GM18498 (cell line): ENCODE data around the gene NCAPD2.

Source experiments
- ATAC-seq: cut with Tn5 transposase; IDR thresholded peaks from one replicate; pipeline ENCODE4 v1.9.1; 2021; ENCODE audit warnings: mild to moderate bottlenecking, moderate library complexity; ENCODE audit not compliant: unreplicated experiment

The NCAPD2 gene, protein sequence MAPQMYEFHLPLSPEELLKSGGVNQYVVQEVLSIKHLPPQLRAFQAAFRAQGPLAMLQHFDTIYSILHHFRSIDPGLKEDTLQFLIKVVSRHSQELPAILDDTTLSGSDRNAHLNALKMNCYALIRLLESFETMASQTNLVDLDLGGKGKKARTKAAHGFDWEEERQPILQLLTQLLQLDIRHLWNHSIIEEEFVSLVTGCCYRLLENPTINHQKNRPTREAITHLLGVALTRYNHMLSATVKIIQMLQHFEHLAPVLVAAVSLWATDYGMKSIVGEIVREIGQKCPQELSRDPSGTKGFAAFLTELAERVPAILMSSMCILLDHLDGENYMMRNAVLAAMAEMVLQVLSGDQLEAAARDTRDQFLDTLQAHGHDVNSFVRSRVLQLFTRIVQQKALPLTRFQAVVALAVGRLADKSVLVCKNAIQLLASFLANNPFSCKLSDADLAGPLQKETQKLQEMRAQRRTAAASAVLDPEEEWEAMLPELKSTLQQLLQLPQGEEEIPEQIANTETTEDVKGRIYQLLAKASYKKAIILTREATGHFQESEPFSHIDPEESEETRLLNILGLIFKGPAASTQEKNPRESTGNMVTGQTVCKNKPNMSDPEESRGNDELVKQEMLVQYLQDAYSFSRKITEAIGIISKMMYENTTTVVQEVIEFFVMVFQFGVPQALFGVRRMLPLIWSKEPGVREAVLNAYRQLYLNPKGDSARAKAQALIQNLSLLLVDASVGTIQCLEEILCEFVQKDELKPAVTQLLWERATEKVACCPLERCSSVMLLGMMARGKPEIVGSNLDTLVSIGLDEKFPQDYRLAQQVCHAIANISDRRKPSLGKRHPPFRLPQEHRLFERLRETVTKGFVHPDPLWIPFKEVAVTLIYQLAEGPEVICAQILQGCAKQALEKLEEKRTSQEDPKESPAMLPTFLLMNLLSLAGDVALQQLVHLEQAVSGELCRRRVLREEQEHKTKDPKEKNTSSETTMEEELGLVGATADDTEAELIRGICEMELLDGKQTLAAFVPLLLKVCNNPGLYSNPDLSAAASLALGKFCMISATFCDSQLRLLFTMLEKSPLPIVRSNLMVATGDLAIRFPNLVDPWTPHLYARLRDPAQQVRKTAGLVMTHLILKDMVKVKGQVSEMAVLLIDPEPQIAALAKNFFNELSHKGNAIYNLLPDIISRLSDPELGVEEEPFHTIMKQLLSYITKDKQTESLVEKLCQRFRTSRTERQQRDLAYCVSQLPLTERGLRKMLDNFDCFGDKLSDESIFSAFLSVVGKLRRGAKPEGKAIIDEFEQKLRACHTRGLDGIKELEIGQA (N-terminal part only)

DNA sequence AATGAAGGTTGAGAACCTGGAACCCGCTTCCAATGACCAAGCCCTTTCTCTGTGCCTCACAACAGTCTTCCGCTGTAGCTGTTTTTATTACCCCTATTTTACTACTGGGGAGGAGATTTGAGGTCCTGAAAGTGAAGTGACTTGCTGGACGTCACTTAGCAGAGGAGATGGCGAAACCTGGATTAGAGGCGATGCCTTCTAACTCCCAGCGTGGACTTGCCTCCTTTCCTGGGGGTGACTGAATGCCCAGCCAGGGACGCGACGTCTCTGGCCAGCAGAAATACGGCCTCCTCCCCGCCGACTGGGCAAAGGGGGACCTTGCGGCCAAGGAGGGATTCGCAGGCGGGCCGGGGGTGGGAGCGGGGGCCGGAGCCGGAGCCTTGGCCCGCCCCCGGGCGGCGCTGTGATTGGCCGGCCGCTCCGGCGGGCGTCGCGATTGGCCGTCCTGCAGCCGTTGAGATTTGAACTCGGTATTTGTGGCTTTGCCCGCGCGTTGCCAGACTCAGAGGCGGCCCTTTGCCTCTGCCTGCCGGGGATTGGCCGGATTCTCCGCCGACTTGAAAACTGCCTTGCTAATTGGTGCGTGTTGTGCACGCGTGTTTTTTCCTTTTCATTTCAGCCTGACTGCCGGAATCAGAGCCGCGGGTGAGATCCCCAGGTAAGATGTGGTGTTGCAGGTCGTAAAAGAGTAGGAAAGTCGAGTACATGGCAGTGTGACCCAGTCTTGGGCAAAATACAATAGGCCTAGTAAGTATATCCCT lies at the start of gene NCAPD2:
Gene NCAPD2 (plus strand): TSS at position 606 of the 761 bp plus-strand sequence. CDS start 997 bp downstream, outside the sequence.
- peak; percentile 89 for ATAC-seq

DNA sequence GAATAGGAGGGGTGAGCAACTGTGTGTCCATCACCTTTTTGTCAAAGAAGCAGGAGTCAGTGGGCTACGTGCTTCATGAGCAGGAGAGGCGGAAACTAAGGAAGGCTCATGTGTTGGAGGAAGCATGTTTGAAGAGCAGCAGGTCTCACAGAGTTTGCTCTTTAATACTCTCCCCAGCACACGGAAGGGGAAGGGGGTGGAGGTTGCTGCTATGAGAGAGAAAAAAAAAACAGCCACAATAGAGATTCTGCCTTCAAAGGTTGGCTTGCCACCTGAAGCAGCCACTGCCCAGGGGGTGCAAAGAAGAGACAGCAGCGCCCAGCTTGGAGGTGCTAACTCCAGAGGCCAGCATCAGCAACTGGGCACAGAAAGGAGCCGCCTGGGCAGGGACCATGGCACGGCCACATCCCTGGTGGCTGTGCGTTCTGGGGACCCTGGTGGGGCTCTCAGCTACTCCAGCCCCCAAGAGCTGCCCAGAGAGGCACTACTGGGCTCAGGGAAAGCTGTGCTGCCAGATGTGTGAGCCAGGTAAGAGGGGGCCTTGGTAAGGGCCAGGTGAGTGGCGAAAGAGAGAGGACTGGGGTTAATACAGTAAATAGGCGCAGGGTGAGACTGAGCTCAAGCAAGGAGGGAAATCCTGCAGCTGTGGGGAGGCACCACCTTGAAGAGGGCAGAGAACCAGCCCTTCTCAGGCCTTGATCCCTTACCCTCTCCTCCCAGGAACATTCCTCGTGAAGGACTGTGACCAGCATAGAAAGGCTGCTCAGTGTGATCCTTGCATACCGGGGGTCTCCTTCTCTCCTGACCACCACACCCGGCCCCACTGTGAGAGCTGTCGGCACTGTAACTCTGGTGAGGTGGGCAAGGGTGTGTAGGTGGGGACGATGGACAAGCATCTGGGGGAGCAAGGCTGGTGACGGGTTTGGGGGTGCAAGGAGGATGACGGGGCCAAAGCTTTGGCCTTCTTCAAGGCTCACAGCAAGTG lies 48.9 kb upstream of the NCAPD2 start, which contains the start of gene CD27:
Gene CD27 (plus strand): TSS at position 252 of the 985 bp plus-strand sequence. CDS start 141 bp downstream, at position 393.
- ATAC-seq = no peak

DNA sequence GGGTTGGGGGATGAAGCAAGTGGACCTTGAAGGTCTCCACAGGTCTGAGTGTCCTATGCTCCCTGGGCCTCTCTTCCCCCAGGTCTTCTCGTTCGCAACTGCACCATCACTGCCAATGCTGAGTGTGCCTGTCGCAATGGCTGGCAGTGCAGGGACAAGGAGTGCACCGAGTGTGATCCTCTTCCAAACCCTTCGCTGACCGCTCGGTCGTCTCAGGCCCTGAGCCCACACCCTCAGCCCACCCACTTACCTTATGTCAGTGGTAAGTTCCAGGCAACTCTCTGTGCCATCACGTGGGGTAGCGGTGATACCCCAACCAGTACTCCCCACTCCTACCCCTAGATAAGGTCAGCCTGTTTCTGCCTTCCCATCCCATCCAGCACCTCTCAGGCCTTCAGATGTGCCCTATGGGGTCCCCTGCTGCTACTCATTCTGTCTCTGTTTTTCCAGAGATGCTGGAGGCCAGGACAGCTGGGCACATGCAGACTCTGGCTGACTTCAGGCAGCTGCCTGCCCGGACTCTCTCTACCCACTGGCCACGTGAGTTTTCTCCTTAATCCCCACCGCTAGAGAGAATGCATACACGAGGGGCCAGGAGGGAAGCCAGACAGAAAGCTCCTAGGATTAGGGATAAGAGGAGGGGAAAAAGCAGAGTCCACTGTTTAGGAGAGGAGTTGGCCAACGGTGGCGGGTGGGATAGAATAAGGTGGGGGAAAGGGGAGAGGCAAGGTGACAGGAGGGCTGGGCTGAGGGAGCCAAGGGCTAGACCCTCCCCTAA lies 43.6 kb upstream of the NCAPD2 start:
- ATAC-seq = no peak

DNA sequence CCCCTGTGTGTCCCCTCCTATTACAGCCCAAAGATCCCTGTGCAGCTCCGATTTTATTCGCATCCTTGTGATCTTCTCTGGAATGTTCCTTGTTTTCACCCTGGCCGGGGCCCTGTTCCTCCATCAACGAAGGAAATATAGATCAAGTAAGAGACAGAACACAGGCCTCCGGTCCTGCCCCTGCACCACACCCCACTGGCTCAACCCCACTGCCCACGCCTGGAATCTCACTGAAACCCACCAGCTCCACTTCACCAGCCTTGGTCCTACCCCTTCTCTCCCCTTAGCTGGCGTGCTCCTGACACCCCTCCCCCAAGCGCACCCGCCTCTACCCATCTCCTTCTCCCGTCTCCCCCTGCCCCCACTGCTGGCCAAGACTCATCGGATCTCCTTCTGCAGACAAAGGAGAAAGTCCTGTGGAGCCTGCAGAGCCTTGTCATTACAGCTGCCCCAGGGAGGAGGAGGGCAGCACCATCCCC lies 43.0 kb upstream of the NCAPD2 start:
- ATAC-seq = peak; percentile 6

DNA sequence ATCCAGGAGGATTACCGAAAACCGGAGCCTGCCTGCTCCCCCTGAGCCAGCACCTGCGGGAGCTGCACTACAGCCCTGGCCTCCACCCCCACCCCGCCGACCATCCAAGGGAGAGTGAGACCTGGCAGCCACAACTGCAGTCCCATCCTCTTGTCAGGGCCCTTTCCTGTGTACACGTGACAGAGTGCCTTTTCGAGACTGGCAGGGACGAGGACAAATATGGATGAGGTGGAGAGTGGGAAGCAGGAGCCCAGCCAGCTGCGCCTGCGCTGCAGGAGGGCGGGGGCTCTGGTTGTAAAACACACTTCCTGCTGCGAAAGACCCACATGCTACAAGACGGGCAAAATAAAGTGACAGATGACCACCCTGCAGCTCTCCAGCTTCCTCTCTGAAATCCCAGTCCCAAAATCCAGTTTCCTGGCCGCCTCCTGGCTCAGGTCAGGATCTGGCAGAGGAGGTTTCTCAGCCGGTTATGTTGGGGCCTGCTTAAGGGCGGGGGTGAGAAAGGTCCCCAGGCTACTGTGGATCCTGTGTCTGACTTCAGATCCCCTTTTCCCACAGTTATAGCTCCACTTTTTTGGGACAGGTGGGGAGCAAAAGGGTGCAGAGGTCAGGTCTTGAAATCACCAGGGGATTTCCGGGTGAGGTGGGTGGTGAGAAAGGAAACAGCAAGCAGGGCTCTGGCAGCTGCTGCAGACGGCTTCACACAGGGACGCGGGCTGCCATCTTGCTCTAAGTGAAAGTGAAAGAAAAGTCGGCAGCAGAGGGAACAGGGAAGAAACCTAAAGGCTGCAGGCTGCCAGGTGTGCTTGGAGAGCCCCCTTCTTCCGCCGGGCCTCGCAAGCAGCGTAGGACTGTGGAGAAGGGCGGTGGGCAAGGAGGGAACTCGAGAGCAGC lies 42.3 kb upstream of the NCAPD2 start, which contains the start of gene TAPBPL:
Gene TAPBPL (plus strand): TSS at position 695 of the 897 bp plus-strand sequence. CDS start 207 bp downstream, outside the sequence.
- peak; percentile 59 for ATAC-seq

DNA sequence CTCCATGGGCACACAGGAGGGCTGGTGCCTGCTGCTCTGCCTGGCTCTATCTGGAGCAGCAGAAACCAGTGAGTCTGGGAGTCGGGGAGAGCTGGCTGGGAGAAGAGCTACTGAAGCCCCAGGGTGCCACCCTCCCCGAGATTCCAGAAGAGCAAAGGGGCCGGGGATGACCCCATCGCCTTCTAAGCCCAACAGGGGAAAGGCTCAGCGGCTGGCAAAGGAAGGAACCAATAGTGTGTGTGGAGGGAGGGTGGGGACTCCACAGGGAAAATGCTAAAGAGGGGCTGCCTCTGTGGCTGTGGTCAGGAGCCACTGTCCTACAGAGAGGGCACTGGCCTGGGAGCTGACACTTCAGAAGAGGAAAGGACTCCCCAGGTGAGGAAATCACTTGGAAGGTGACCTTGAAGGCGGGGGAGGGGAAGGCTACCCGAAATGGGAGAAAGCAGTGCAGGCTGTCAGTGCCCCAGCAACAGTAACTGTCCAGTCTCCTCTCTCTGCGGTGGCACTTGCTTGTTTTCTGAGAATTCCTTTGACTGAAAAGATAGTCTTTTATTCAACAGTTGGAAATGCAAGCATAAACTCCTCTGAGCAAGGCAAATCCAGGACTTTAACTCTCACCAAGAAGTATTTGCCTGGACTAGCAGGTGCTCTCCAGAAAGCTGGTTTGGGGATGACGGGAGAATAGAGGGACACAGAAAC lies 41.5 kb upstream of the NCAPD2 start:
- no peak for ATAC-seq

DNA sequence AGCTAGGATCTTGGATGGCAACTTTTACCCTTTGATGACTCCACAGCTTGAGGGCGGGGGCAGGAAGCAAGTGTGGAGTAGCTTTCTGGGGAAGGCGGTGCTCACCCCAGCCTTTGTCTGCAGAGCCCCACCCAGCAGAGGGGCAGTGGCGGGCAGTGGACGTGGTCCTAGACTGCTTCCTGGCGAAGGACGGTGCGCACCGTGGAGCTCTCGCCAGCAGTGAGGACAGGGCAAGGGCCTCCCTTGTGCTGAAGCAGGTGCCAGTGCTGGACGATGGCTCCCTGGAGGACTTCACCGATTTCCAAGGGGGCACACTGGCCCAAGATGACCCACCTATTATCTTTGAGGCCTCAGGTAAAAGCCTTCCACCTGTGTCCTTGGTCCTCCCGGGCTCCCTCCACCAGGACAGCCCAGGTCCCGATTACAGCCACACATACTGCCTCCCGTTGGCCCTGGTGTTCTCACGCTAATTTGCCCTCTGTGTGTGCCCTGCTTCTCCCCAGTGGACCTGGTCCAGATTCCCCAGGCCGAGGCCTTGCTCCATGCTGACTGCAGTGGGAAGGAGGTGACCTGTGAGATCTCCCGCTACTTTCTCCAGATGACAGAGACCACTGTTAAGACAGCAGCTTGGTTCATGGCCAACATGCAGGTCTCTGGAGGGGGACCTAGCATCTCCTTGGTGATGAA lies 40.8 kb upstream of the NCAPD2 start:
- ATAC-seq = no peak

DNA sequence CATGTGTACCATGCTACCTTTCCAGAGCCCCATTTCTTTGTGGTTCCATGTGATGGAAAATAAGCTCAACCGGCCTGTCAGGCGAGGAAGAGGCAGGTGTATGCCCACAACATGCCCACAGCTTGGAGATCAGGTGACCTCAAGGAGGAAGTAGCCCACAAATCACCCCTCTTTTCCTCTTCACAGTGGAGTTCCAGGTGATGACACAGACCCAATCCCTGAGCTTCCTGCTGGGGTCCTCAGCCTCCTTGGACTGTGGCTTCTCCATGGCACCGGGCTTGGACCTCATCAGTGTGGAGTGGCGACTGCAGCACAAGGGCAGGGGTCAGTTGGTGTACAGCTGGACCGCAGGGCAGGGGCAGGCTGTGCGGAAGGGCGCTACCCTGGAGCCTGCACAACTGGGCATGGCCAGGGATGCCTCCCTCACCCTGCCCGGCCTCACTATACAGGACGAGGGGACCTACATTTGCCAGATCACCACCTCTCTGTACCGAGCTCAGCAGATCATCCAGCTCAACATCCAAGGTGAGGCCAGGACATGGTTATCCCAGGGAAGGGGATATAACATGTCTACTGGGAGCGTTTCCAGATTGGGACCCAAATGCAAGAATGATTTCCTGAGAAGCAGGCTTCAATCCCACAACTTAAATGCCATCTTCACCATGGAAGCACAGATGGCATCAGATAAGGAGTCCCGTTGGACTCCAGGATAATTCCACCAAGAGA lies 36.5 kb upstream of the NCAPD2 start:
- no peak for ATAC-seq

DNA sequence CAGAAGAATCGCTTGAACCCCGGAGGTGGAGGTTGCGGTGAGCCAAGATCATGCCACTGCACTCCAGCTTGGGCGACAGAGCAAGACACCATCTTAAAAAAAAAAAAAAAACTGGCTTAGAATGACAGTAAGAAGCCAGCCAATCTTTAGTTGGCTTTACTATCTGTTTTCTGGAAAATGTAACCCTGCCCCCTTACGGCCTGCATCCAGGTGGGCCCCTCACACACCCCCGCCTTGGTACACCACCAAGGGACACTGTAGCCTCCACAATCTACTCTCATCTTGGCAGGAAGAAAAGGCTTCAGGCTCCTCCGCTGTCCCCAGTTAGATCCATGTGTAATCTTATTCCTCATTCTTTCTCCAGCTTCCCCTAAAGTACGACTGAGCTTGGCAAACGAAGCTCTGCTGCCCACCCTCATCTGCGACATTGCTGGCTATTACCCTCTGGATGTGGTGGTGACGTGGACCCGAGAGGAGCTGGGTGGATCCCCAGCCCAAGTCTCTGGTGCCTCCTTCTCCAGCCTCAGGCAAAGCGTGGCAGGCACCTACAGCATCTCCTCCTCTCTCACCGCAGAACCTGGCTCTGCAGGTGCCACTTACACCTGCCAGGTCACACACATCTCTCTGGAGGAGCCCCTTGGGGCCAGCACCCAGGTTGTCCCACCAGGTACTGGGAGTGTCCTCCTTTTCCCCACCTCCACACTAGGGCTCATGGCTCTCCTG lies 35.5 kb upstream of the NCAPD2 start:
- no peak for ATAC-seq

DNA sequence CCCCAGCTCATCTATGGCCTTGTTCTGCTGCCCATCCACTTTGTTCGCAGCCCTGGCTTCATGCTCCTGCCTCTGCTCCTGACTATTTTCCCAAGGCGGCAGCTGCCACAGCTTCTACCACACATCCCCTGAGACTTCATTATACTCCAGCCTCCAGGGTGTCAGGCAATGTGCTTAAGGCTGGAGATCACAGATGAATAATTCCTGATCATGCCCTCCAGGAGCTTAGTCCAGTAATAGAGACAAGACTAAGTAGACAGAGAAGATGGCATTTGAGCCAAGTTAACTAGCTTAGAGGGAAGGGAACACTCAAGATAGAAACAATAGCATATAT lies 34.9 kb upstream of the NCAPD2 start:
- ATAC-seq = no peak

DNA sequence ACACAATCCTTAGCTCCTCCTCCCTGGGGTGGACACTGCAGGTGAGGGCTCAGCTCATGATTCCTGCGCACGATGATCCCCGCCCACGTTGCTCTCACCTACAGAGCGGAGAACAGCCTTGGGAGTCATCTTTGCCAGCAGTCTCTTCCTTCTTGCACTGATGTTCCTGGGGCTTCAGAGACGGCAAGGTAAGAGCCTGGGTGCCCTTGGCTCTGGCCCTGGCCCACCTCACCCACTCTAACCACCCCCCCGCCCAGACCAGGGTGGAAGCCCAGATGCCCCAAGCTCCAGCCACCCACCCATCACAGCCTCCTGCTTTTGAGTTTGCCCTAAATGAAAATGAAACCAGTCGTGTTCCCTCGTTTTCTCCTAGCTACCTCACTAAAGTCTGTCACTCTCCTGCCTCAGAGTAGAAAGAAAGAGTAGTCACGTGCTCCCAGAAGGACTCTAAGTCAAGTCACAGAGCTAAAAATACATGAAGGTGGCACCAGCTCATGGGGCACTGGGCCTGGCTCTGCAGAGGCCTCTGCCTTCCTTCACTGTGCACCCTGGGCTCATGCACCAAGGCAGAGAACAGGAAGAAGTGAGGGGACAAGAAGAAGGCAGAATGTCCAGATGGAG lies 33.0 kb upstream of the NCAPD2 start:
- ATAC-seq = peak; percentile 20

DNA sequence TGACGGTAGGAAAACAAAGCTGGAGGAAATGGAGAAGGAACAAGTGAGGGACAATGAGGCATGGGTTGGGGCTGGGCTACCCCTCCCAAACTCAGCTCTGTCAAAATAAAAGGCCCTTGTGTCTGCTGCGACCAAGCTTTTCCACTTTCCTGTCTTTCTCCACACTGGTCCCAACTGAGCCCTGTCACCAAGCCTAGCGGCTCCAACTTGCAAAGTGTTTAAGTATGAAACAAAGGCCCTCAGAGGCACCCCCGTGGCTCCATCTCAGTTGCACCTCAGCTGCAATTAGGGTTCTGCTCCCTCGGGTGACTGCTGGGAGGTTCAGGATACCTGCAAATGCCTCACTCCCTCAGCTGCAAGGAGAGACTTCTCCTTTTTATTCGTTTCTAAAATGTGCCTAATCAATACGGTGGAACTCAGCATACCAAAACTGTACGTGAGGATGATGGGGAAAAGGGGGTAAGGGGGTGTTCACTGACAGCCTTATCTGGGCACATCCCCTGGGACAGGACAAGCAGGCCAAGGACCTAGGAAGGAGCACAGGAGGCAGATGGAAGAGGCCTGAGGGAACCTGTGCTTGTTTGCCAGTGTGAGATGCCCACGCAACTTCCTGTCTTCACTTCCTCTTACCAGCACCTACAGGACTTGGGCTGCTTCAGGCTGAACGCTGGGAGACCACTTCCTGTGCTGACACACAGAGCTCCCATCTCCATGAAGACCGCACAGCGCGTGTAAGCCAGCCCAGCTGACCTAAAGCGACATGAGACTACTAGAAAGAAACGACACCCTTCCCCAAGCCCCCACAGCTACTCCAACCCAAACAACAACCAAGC lies 32.3 kb upstream of the NCAPD2 start:
- ATAC-seq = peak; percentile 77
